Measurements from ENCODE around the gene ARID4A.
"Not testable (repeated sequence)": the region's sequence is repeated elsewhere in the genome, so short reads cannot be mapped to it uniquely, and the experiment has no call there.

DNA sequence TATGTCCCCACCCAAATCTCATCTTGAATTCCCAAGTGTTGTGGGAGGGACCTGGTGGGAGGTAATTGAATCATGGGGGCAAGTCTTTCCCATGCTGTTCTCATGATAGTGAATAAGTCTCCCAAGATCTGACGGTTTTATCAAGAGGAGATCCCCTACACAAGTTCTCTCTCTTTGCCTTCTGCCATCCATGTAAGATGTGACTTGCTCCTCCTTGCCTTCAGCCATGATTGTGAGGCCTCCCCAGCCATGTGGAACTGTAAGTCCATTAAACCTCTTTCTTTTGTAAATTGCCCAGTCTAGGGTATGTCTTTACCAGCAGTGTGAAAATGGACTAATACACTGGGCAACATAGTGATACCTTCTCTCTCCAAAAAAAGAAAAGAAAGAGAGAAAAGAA is 118.6 kb downstream of the ARID4A start:
- not testable (repeated sequence) for TF ChIP-seq CTCF, POLR2A, POLR2AphosphoS5 (IDR thresholded peaks at IDR 0.05)

All from breast epithelium (tissue), 3 donors.